Keratinocyte (primary cell): ENCODE results near the gene EDNRA. TPM values are rescaled to one million over a fixed set of nuclear protein-coding genes. Genes with fewer than 3 reads are reported as not detected.

Source experiments
- DNase-seq: peaks from one replicate; pipeline ENCODE4 v3.0.0-alpha.2; 2011; ENCODE audit warnings: low read depth, missing footprints, low spot score
- FAIRE-seq: peaks from 2 replicates; lab custom pipeline; 2011; peaks lifted over from hg19 to GRCh38; lab: Jason Lieb, UNC
- H2AFZ ChIP-seq: 2 replicates; pipeline ENCODE4 v1.6.0; 2012; ENCODE audit warnings: low read length, control low read depth, inconsistent platforms; ENCODE audit not compliant: control insufficient read depth
- H3K27ac ChIP-seq: 2 replicates; pipeline ENCODE4 v1.5.1; 2011; ENCODE audit warnings: low read length; ENCODE audit not compliant: control insufficient read depth, insufficient read depth
- H3K27me3 ChIP-seq: 3 replicates; pipeline ENCODE4 v1.6.0; 2011; ENCODE audit warnings: low read length; ENCODE audit not compliant: control insufficient read depth, insufficient read depth; ENCODE audit errors: extremely low read depth
- H3K36me3 ChIP-seq, 2 experiments: 2 replicates in 1 of 2; 3 replicates in 1 of 2; pipeline ENCODE4 v1.5.1; 2011; ENCODE audit warnings: low read length in 2 of 2, mild to moderate bottlenecking in 1 of 2; ENCODE audit not compliant: control insufficient read depth in 2 of 2, insufficient read depth in 2 of 2; ENCODE audit errors: extremely low read depth in 1 of 2
- H3K4me1 ChIP-seq: 3 replicates; pipeline ENCODE4 v1.5.1; 2011; ENCODE audit warnings: low read length; ENCODE audit not compliant: control insufficient read depth, insufficient read depth; ENCODE audit errors: extremely low read depth
- H3K4me2 ChIP-seq: 3 replicates; pipeline ENCODE4 v1.6.0; 2011; ENCODE audit warnings: low read depth, low read length; ENCODE audit not compliant: control insufficient read depth, insufficient read depth; ENCODE audit errors: extremely low read depth
- H3K4me3 ChIP-seq, 3 experiments: fragments of 200-600 bp in 1 of 3; sonication (generic) in 1 of 3; 2 replicates in 2 of 3; 3 replicates in 1 of 3; pipeline ENCODE4 v1.5.1; 2011 to 2016; ENCODE audit warnings: low read length in 3 of 3, mild to moderate bottlenecking in 3 of 3, control low read depth in 2 of 3, inconsistent platforms in 1 of 3, low read depth in 1 of 3, mixed read lengths in 1 of 3, mixed run types in 1 of 3, moderate library complexity in 1 of 3; ENCODE audit not compliant: control insufficient read depth in 2 of 3, insufficient read depth in 2 of 3; ENCODE audit errors: extremely low read depth in 1 of 3
- H3K79me2 ChIP-seq: 2 replicates; pipeline ENCODE4 v1.6.0; 2012; ENCODE audit warnings: low read length; ENCODE audit not compliant: control insufficient read depth, insufficient read depth
- H3K9ac ChIP-seq: 3 replicates; pipeline ENCODE4 v1.6.0; 2011; ENCODE audit warnings: low read length; ENCODE audit not compliant: control insufficient read depth, insufficient read depth; ENCODE audit errors: extremely low read depth
- H3K9me1 ChIP-seq: 3 replicates; pipeline ENCODE4 v1.6.0; 2011; ENCODE audit warnings: low read length; ENCODE audit not compliant: control insufficient read depth, insufficient read depth; ENCODE audit errors: extremely low read depth
- H3K9me3 ChIP-seq: 2 replicates; pipeline ENCODE4 v1.5.1; 2012; ENCODE audit warnings: low read depth, low read length; ENCODE audit not compliant: control insufficient read depth
- H4K20me1 ChIP-seq: 3 replicates; pipeline ENCODE4 v1.6.0; 2011; ENCODE audit warnings: low read length; ENCODE audit not compliant: control insufficient read depth, insufficient read depth; ENCODE audit errors: extremely low read depth
- CTCF ChIP-seq, 3 experiments: IDR thresholded peaks in 1 of 3; conservative IDR thresholded peaks in 1 of 3; optimal IDR thresholded peaks in 1 of 3; 2 replicates in 2 of 3; 3 replicates in 1 of 3; pipeline versions ENCODE3 to v1.5.1; 2011; ENCODE audit warnings: low read length in 3 of 3, mild to moderate bottlenecking in 3 of 3, moderate library complexity in 2 of 3, control low read depth in 1 of 3, inconsistent platforms in 1 of 3; ENCODE audit not compliant: insufficient read depth in 2 of 3; ENCODE audit errors: extremely low read depth in 1 of 3
- EZH2 ChIP-seq: IDR thresholded peaks from one replicate; pipeline ENCODE4 v1.6.1; 2012; ENCODE audit warnings: inconsistent platforms, mild to moderate bottlenecking, low read length, moderate library complexity
- dilution Hi-C: fragments of 300-500 bp; cut with MboI; formaldehyde crosslinking; loops from one replicate; pipeline ENCODE4 v1.7.0; 2020; ENCODE audit warnings: low sequenced_read_pairs; ENCODE audit not compliant: extremely low pct_ligation_motif_present
- polyA plus RNA-seq, 5 experiments: library from polyadenylated mRNA; depleted of rRNA in 3 of 5; stranded (reverse) in 3 of 5; stranded (forward) in 1 of 5; unstranded in 1 of 5; fragments of >200 nt; gene quantifications; 1 replicate in 1 of 5; 2 replicates in 3 of 5; 3 replicates in 1 of 5; pipeline versions ENCODE4 v1.2.1 to v1.2.3, GENCODE V29; 2011 to 2012; ENCODE audit warnings: missing spikeins in 2 of 5, low read depth in 1 of 5, low replicate concordance in 1 of 5

Gene EDNRA
- polyA plus RNA-seq, 1 donor (not counting 4 experiments of a cell fraction or from before 2014, with no cell fraction given) = 7.8 TPM

GRCh38 chr4:147453561-147454141, 27.2 kb upstream of the EDNRA start:
- H2AFZ ChIP-seq = peak overlapping the region; percentile 50
- peak overlapping the region; percentile 50 for H3K4me2 ChIP-seq
- no peaks in the 10 kb centered on the region for H4K20me1 ChIP-seq
- FAIRE-seq (peak; percentile 64), DNase-seq (no peak)
- no peak overlapping the region for H3K4me3 ChIP-seq
- H3K9ac ChIP-seq = no peak overlapping the region
- no peaks in the 10 kb centered on the region for H3K36me3 ChIP-seq
- TF ChIP-seq CTCF (optimal IDR thresholded peaks at IDR 0.05 in 1 of 3, IDR thresholded peaks at IDR 0.05 in 1 of 3, conservative IDR thresholded peaks at IDR 0.05 in 1 of 3; ENCODE audit: extremely low read depth in 1 of 3, insufficient read depth in 2 of 3, low read length in 3 of 3) = no peak
- no peak for TF ChIP-seq EZH2
- dilution Hi-C loops = no loop called here
- H3K9me3 ChIP-seq = no peaks in the 10 kb centered on the region
- H3K27me3 ChIP-seq = no peaks in the 10 kb centered on the region
- no peaks in the 10 kb centered on the region for H3K79me2 ChIP-seq
- H3K9me1 ChIP-seq = no peaks in the 10 kb centered on the region
- peak overlapping the region; percentile 53 for H3K27ac ChIP-seq
- peaks cover 6% of the 10 kb centered on the region for H3K4me1 ChIP-seq

- no peaks in the 10 kb centered on the region for H3K79me2 ChIP-seq
- DNase-seq = no peak
- no peak overlapping the region for H3K27ac ChIP-seq
- FAIRE-seq = peak; percentile 34
- H3K9me3 ChIP-seq = no peaks in the 10 kb centered on the region
- no peak overlapping the region for H3K9ac ChIP-seq
- no peaks in the 10 kb centered on the region for H3K36me3 ChIP-seq
- dilution Hi-C loops = no loop called here
- H2AFZ ChIP-seq = no peak overlapping the region
- no peaks in the 10 kb centered on the region for H3K27me3 ChIP-seq
- no peak for TF ChIP-seq CTCF (optimal IDR thresholded peaks at IDR 0.05 in 1 of 3, IDR thresholded peaks at IDR 0.05 in 1 of 3, conservative IDR thresholded peaks at IDR 0.05 in 1 of 3; ENCODE audit: extremely low read depth in 1 of 3, insufficient read depth in 2 of 3, low read length in 3 of 3)
- TF ChIP-seq EZH2 = no peak
- H3K4me1 ChIP-seq = peaks cover 22% of the 10 kb centered on the region
- H4K20me1 ChIP-seq = no peaks in the 10 kb centered on the region
- no peak overlapping the region for H3K4me2 ChIP-seq
- no peaks in the 10 kb centered on the region for H3K9me1 ChIP-seq
- no peak overlapping the region for H3K4me3 ChIP-seq
These were observed 24.2 kb upstream of the EDNRA start for GRCh38 chr4:147456706-147457105.
